ENCODE measurements around the gene TMED8. TPM values are rescaled to one million over a fixed set of nuclear protein-coding genes. Genes with fewer than 3 reads are reported as not detected.
"Not testable (repeated sequence)": the region's sequence is repeated elsewhere in the genome, so short reads cannot be mapped to it uniquely, and the experiment has no call there.

Gene TMED8, protein sequence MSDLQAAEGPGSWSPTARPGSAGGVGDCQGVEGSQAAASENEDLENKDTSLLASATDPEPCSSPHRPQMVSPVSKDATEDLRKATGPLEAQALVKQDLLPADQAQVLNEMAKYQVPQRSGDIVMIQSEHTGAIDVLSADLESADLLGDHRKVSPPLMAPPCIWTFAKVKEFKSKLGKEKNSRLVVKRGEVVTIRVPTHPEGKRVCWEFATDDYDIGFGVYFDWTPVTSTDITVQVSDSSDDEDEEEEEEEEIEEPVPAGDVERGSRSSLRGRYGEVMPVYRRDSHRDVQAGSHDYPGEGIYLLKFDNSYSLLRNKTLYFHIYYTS
- 13.3 TPM for total RNA-seq

DNA sequence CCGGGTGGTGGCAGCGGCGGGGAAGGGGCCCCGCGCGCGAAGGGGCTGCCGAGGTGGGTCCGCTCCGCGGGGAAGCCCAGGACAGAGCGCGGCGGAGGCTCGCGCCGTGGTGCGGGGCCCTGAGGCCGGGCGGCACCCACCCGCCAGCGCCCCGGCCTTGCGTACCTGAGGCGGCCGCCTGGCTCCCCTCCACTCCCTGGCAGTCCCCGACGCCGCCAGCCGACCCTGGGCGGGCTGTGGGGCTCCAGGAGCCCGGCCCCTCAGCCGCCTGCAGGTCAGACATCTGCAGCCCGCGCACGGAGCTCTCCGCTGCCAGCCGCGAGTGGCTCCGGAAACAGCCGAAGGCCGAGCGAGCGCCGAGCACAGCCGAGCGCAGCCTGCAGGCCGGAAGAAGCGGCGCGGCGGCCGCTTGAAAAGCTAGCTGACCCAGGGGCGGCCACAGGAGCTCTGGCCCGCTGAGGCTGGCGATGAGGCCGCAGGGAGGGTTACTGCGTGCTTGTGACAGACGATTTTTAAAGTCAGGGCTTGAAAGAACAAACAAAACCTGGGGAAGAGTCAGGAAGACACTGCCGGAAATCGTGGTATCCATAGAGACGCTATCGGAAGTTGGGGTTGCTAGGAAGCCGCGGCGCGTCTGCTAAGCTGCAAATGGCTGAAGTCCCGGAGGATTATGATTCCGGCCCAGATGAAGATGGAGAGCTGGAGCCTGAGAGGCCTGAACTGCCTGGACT is at the start of gene TMED8, which contains the start of gene SAMD15:
TSS of gene TMED8 (minus strand) at position 324 of the 731 bp plus-strand sequence. CDS start at position 283, 41 bp downstream.
TSS of gene SAMD15 (plus strand) at position 609 of the 731 bp plus-strand sequence. CDS start at position 649, 40 bp downstream.
- DNase-seq (ENCODE audit: low spot score): peak; percentile 79

DNA sequence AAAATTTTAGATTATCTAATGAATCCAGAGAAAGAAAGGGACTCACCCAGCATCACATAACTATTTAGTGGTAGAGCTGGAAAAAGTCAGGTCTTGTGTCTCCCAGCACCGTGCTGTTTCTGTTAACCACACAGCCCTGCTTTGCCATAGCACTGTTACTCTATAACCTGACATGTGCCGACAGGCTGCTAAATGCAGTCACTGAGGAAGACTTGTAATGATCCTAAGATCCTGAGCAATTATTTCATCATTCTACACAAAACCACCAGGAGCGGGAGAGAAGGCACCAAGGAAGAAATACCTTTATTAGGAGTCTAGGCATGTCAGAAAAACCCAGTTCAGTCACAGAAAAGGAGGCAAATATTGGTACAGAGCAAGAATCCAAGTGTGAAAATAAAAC is 49.5 kb upstream of the TMED8 start:
- DNase-seq (ENCODE audit: low spot score): no peak

DNA sequence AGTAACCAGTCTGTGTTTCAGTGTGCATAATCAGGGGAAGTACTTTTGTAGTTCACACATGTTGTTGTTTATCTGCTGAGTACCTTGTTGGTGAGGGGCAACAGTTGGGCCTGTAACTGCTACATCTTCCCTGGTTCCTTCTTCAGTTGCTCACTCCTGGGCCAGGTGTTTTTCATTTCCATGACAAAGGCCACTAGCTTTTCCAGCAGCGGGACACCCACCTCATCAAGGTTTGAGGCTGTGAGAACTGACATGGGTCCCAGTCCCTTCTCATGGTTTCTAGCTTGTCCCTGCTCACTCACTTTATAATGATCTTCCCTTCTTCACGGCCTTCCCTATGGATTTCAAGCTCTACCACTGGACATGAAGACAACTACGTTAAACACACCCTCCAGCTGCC is 48.0 kb upstream of the TMED8 start:
- no peak for DNase-seq (ENCODE audit: low spot score)

DNA sequence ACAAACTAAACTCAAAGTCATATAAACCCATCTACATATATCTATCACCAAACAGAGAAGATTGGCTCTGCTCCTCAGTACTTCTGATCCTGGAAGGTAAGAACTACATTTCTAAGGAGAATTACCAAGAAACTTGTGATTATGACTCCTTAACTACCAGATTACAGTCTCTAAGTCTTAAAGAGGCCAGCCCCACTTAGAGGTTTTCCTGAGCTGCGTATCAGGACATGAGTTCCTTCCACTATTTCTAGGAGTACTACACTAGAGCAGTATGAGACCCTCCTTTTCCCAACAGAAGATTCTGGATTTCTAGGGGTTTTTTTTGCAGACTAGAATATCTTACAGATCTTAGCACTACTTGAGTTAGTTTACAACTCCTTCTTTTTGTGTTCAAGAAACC is 46.5 kb upstream of the TMED8 start, which contains the start of gene NOXRED1:
TSS of gene NOXRED1 (minus strand) at position 101 of the 400 bp plus-strand sequence. CDS start 634 bp downstream, outside the sequence.
- no peak for DNase-seq (ENCODE audit: low spot score)

DNA sequence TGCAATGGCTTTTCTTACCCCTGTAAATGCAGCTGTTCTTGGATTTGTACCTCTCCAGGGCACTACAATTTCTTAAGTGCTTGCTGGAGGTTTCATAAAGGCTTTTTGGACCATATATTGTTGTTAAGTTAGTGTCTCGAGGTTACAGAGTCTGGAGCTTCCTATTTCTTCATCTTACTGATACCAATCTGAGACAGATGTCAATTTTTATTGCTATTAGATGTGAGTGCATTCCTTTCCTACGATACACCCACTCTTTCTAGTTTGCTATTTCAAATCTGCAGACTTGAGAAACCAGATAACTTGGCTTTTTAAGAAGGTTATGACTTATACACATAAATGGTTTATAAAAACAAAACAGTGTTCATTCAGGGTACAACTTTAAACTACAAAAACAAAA is 44.3 kb upstream of the TMED8 start:
- no peak for DNase-seq (ENCODE audit: low spot score)

DNA sequence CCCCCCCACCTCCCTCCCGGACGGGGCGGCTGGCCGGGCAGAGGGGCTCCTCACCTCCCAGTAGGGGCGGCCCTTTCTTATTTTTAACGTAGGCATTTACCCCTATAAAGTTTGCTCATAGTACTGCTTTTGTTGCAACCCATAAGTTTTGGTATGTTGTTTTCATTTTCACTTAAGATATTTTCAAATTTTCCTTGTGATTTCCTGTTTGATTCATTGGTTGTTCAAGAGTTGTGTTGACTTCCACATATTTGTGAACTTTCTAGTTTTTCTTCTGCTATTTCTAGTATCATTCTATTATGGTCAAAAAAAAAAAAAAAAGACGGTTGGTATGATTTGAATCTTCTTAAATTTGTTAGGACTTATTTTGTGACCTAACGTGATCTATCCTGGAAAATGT is 39.9 kb upstream of the TMED8 start:
- DNase-seq (ENCODE audit: low spot score): no peak

DNA sequence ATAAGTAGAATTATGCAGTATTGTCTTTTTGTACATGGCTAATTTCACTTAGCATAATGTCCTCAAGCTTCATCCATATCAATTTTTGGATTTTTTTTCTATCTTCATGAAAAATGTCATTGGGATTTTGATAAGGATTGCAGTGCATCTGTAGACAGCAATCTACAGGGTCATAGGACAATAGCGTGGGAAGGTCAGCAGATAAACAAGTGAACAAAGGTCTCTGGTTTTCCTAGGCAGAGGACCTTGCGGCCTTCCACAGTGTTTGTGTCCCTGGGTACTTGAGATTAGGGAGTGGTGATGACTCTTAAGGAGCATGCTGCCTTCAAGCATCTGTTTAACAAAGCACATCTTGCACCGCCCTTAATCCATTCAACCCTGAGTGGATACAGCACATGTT is 39.2 kb upstream of the TMED8 start:
- not testable (repeated sequence) for DNase-seq (ENCODE audit: low spot score)

DNA sequence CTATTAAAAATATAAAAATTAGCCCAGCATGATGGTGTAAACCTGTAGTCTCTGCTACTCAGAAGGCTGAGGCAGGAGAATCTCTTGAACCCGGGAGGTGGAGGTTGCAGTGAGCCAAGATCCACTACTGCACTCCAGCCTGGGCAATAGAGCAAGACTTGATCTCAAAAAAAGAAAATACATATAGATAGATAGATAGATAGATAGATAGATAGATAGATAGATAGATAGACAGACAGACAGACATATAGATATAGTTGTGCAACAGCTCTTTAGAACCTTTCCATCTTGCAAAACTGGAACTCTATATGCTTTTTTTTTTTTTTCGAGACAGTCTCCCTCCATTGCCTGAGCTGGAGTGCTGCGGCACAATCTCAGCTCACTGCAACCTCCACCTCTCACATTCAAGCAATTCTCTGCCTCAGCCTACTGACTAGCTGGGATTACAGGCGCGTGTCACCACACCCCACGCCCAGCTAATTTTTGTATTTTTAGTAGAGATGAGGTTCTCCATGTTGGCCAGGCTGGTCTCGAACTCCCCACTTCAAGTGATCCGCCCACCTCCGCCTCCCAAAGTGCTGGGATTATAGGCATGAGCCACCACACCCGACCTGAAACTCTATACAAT is 38.6 kb upstream of the TMED8 start:
- not testable (repeated sequence) for DNase-seq (ENCODE audit: low spot score)

DNA sequence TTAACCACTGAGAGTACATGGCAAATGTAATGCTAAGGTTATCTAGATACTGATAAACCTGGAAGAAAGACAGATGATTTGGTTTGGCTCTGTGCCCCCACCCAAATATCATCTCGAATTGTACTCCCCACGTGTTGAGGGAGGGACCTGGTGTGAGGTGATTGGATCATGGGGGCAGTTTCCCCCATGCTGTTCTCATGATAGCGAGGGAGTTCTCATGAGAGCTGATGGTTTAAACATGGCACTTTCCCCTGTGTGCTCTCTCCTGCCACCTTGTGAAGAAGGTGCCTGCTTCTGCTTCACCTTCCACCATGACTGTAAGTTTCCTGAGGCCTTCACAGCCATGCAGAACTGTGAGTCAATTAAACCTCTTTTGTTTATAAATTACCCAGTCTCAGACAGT is 32.2 kb upstream of the TMED8 start:
- DNase-seq (ENCODE audit: low spot score): no peak

DNA sequence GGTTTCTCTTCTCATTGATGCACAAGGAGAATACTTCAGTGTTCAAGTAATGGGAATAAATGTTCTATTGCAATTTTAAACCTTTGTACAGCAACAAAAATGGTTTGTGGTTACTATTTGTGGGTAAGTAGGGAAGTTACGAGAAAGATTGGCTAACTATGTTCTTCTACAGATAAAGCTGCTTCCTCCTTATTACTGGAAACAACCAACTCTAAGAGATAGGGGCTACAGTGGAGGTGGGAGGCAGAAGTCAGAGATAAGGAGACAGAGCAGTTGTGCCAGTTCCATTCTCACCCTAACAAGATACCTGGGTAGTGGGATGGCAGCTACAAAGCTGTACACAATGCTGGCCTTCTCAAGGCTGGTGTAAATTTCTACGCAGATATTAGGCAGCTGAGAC is 30.3 kb upstream of the TMED8 start:
- DNase-seq (ENCODE audit: low spot score): no peak

DNA sequence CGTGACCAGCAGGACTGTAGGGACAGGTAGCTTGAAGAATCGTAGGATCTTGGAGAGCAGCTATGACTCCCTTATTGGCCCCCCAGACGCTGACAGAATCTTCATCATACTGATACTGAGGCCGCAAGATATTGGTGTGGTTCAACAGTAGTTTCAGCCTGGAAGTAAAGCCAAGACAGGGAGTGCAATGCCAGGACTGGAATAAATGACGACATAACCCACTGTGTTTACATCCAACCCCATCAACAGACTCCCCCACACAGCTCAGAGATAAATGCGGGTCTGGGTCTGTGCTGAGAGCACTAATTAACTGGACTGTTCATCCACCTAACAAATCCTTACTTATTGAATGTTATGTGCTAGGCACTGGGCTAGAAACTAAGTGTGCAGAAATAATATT is 29.8 kb upstream of the TMED8 start:
- DNase-seq (ENCODE audit: low spot score): no peak

DNA sequence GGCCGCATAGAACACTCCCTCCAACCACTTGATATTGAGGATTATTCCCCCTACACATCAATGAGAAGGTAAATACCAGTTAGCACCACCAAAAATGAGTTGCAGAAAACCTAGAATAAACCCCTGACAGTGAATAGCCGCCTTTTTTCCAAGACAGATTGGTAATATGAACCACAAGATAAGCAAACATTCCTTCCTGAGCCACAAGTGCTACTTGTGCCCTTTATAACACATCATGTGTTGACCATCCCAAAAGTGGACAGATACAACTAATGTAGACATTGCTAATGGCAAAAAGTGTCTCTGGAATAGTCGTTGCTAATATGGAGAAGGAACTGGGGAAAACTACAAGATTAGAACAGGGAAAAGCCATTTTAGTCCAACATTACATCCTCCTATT is 29.2 kb upstream of the TMED8 start:
- no peak for DNase-seq (ENCODE audit: low spot score)

DNA sequence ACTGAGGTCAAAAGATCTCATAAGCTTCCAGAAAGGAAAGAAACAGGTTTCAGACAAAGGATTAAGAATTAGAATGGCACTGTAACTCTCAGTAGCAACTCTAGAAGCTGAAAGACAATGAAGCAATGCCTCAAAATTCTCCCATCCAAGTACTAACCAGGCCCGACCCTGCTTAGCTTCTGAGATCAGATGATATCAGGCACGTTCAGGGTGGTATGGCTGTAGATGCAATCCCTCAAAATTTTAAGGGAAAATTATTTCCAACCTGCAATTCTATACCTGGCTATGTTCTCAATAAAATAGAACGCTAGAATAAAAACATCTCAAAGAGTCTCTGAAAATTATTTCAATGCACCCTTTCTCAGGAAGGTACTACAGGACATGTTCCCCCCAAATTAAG is 26.9 kb upstream of the TMED8 start:
- DNase-seq (ENCODE audit: low spot score): no peak

DNA sequence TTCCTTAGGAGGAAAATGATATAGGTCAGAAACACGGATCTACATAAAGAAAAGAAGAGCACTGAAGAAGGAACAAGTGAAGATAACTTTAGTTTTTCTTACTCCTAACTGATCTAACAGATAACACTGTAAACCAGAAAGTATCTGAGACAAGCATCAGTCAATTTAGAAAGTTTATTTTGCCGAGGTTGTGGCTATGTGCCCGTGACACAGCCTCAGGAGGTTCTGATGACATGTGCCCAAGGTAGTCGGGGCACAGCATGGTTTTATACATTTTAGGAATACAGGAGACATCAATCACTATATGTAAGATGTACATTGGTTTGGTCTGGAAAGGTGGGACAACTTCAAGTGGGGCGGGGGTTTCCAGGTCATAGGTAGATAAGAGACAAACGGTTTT is 23.3 kb upstream of the TMED8 start:
- DNase-seq (ENCODE audit: low spot score): no peak

DNA sequence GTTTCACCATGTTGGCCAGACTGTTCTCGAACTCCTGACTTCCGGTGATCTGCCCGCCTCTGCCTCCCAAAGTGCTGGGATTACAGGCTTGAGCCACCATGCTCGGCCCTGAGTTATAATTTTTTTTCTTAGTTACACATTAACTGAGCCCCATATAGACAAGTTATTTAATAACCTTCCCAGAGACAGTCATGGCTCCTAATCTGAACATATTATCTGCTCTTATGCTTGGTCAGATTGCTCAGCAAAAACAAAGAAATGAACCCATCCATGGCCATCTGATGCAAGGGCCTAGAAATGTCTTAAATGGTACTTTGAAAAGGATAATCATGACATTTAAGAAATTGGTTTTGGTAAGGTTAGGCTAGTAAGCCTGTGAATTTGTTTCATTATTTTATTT is 13.3 kb upstream of the TMED8 start:
- no peak for DNase-seq (ENCODE audit: low spot score)

DNA sequence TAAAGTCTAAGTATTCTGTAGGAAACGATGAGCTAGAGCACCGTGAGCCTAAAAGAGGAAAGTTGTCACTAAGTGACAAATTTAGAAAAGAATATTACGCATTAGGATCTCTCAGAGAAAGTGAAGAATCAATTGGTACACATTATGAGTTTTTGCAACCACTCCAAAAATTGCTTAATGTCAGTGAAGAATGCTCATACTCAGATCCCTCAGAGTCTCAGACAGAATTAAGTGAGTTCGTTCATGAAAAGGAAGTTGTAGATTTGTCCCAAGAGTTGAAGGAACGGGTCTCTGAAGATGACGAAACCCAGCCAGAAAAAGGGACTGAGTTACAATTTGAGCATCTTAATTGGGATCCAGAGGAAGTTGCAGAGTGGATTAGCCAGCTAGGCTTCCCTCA is 1.8 kb upstream of the TMED8 start:
- DNase-seq (ENCODE audit: low spot score): no peak

DNA sequence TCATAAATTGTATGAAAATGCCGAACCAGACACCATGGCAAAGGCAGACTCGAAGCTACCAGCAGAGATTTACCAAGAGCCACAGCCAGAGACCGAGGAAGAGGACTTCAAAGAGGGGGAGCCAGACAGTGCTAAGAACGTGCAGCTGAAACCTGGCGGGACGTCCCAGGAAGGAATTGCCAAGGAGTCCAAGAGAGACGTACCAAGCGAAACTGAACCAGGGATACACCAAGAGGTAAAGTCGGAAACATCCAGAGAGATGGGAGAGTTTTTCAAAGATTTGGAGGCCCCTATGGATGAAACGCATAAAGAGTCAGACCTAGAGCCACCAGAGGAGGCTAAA is 579 bp upstream of the TMED8 start:
- no peak for DNase-seq (ENCODE audit: low spot score)

DNA sequence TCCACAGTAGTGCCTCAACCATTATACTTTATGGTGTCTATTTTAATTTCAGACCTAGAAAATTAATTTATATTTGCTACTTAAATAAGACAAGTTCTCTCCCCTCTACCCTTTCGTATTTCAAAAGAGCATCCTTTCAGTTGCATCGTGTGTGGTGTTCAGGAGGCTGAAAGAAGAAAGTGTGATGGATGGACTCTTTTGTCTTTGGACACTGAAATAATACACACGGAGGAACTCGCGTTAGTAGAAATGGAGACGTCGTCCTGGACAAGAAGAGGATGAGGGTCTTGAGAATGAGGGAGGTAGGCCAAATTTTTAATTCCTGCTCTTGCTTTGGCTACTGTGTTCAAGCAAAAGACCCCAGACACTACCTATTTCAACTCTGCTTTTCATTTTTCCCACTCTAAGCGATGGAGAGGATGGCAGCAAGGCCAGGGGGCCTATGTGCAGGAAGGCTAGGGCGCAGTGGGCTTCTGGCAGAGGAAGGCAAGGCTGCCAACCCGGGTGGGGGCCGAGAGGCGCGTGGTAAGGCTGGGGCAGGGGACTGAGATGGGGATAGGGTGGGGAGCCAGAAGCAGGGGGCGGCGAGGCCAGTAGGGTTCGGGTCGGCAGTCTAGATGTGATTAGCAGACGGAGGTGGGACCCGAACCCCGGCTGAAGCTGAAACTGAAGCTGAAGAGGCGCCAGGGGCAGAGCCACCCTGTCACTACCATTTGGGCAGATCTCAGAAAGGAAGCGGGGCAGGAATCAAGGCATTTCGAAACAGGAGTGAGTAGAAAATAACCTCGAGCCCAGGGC is 722 bp downstream of the TMED8 start:
- peak; percentile 43 for DNase-seq (ENCODE audit: low spot score)

DNA sequence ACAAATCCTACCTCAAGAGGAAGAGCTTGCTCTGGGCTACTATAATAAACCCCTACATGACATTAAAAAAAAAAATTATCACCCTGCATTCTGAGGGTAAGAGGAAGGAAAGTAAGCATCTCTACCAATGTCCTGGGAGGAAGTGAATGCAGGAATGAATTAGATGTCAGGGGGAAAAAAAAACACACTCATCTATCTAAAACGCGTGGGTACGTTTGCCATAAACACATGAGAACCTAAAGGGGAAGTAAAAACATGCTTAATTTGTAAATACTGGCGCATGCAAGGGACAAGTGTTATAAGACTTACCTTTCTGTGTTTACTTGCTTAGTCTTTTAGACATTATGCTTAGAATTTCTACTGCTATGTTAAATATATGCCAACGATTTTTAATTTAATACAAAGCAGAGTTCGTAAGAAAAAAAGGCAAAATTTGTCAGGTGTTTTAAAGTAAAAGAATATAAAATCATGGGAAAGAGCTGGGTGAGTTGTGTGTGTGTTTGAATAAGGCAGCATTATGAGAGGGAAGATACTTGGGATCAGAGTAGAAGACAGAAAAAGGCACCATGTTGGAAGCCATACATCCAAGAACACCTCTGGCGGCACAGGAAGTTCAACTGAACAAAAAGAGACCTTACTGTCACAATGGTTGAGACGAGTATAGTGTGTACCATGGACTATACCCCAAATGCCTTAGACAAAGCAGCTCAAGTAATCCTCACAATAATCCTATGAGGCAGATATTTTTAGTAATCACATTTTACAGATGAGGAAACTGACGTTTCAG is 1.5 kb downstream of the TMED8 start:
- DNase-seq (ENCODE audit: low spot score): no peak

DNA sequence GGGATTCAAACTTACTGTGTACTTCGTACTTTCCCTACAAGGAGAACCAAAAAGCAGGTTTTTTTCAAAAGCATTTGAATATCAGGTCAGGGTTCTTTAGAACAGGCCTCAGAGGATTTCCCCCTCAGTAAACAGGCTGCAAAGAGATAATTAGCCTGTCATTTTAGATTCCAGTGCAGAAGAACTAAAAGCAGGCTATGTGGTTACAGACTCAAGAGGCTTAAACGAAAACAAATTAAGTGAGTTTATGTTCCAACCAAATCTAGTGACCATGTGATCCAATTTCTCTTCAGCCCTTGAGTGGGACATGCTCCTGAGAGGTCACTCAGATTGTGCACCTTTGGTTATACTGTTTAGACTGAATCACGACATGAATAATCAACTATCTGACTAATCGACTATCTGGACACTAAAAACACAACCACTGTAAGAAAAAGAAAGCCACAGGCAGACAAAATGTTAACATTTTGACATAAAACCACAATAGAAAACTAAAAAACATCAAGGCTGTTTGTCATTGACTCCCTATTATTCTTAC is 4.5 kb downstream of the TMED8 start:
- DNase-seq (ENCODE audit: low spot score): no peak

DNA sequence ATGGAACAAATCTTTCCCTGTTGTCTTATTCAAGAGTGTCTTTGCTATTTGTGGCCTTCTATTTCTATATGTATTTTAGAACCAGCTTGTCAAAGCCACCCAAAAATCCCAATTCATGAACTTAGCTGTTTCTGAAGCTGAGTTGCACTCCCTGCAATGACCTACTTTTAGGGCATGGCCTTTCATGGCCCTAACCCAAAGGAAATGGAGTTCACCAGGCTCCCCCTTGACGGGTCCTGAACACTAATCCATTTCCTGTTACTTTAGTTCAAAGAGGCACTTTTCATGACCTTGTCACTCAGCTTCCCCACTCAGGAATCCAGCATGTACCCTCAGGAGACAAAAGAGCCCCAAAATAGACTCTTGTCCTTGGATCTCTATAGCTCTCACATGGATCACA is 7.6 kb downstream of the TMED8 start:
- no peak for DNase-seq (ENCODE audit: low spot score)
